Uterus (tissue), 4 donors: Measurements from ENCODE around the gene RPAP3. TPM values are rescaled to one million over a fixed set of nuclear protein-coding genes. Genes with fewer than 3 reads are reported as not detected.

Experiments
- DNase-seq, 2 donors: peaks; one replicate each; pipeline ENCODE4 v3.0.0-alpha.2; 2019 to 2020
- H3K27ac ChIP-seq, 2 donors: fragments of 200-600 bp; sonication (generic); 1 replicate in 1 of 2; 2 replicates in 1 of 2; pipeline ENCODE4 v1.5.1; 2016 to 2018
- H3K27me3 ChIP-seq, 2 donors: fragments of 200-600 bp; sonication (generic); one replicate each; pipeline ENCODE4 v1.5.1; 2018 to 2019; ENCODE audit warnings: control low read depth in 1 of 2
- H3K36me3 ChIP-seq, 2 donors: fragments of 200-600 bp; sonication (generic); one replicate each; pipeline ENCODE4 v1.5.1; 2019; ENCODE audit warnings: control low read depth in 1 of 2
- H3K4me1 ChIP-seq, 2 donors: fragments of 200-600 bp; sonication (generic); one replicate each; pipeline ENCODE4 v1.5.1; 2018 to 2019; ENCODE audit warnings: control low read depth in 1 of 2
- H3K4me3 ChIP-seq, 2 donors: fragments of 200-600 bp; sonication (generic); 1 replicate in 1 of 2; 2 replicates in 1 of 2; pipeline ENCODE4 v1.5.1; 2018 to 2019; ENCODE audit warnings: mild to moderate bottlenecking in 1 of 2
- H3K9me3 ChIP-seq, 2 donors: fragments of 200-600 bp; sonication (generic); one replicate each; pipeline ENCODE4 v1.5.1; 2019; ENCODE audit warnings: control low read depth in 1 of 2
- POLR2A ChIP-seq, 2 donors: fragments of 450-650 bp; IDR thresholded peaks; one replicate each; pipeline ENCODE4 v1.6.1; 2016; ENCODE audit warnings: antibody characterized with exemption in 2 of 2, mild to moderate bottlenecking in 1 of 2, moderate library complexity in 1 of 2
- intact Hi-C: fragments of 100-400 bp; cut with DNase I; formaldehyde crosslinking; loops from one replicate; pipeline ENCODE4 v1.15.1; 2023; ENCODE audit warnings: low total_unique reads
- total RNA-seq, 4 donors: library from RNA; depleted of rRNA in 3 of 4; stranded (reverse); fragments of >200 nt in 3 of 4; gene quantifications; one replicate each; pipeline versions ENCODE4 v1.1.0 to v1.2.4, GENCODE V29; 2014 to 2023
- TF ChIP-seq, protein P1 (sequence below), 4 experiments: fragments of 200-600 bp in 2 of 4; fragments of 450-650 bp in 2 of 4; sonication (generic) in 2 of 4; IDR thresholded peaks; one replicate each; pipeline ENCODE4 v1.5.1; 2016 to 2019; ENCODE audit warnings: antibody characterized with exemption in 4 of 4, mild to moderate bottlenecking in 2 of 4, moderate library complexity in 1 of 4
- donor health status: DM: yes; HTN: yes; CAD: no.

RPAP3 gene
- total RNA-seq, 4 donors from 2014 or later, result 16.8 to 33.6 (median 22.2) TPM

DNA sequence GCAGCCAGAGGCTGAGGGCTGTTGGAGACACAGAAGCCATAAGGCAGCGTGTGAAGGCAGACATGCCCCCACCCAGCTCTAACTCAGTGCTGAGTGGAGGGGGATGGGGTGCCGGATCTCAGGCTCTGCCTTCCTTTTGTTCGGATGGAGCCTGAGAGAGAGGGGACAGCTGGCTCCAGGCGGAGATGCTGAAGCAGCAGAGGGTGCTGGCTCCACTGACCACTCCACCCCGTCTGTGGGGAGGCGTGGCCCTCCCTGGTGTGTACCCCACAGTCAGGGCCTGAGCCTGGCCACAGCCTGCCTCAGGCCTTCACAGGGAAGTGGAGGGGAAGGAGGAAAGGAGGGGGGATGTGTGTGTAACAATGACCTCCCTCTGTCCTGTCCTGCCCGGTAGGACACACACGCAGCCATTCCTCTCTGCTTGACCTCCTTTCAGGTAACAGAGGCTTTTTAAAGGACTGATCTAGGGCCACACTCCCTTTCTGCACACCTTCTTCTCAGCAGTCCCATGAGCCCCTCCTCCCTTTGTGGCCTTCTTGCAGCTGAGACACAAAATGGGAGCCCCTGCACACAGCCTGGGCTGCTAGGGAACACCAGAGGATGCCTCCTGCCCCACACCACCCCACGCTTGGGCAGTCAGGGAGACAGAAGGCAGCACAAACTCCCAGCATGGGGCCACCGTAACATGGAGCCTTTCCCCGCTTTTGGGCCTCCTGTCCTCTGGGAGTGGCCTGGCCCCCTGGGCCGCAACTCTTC is 29.1 kb upstream of the RPAP3 start:
- H3K27me3 ChIP-seq, result no peaks in the 10 kb centered on the region
- no peaks in the 10 kb centered on the region for H3K36me3 ChIP-seq
- no peak for DNase-seq
- H3K27ac ChIP-seq, result peak overlapping the region; percentile 79 to 84
- no peaks in the 10 kb centered on the region for H3K9me3 ChIP-seq
- no peak overlapping the region for H3K4me3 ChIP-seq
- peaks cover 9 to 30% of the 10 kb centered on the region in 2 donors for H3K4me1 ChIP-seq
- intact Hi-C loops, result no loop called here
- no peak for TF ChIP-seq POLR2A (IDR thresholded peaks at IDR 0.05)

DNA sequence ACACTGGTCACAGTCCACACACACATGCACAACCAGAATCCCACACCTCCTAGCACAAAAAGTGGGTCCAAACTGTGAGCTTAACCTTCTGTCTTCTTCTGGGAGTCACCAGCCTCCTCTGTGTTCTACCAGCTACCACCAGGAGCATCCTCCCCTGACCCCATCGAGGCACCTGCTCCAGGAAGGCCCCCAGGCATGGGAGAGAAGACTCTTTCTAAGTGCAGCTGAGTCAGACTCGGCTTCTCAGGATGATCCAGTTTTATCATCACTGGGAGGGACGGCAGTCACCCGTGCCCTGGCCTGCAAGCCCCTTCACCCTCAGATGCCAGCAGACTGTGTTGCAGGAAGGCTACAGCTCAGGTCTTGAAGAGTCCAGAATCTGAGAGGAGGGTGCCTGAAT is 27.3 kb upstream of the RPAP3 start:
- intact Hi-C loops, result no loop called here
- H3K36me3 ChIP-seq, result no peaks in the 10 kb centered on the region
- no peak overlapping the region for H3K27ac ChIP-seq

DNA sequence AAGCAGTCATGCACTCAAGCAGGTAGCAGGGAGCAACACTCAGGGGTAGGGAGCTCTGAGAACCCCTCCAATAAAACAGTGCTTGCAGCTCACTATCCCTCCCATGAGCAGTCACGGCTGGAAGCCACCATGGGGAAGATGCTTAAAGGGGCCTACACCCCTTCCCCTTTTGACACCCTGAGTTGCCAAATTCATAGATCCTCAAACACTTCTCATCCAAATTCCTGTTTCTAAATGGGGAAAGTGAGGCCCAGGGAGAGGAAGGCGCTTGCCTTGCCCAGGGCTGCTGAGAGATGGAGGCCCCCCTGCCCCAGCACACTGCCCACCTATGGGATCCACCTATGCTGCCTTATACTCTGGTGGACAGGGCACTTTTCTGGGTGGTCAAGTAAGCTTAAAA is 26.7 kb upstream of the RPAP3 start:
- intact Hi-C loops, result no loop called here
- H3K4me1 ChIP-seq, result peaks cover 9 to 25% of the 10 kb centered on the region in 2 donors
- no peak for DNase-seq
- H3K27ac ChIP-seq, result no peak overlapping the region
- TF ChIP-seq, protein P1, sequence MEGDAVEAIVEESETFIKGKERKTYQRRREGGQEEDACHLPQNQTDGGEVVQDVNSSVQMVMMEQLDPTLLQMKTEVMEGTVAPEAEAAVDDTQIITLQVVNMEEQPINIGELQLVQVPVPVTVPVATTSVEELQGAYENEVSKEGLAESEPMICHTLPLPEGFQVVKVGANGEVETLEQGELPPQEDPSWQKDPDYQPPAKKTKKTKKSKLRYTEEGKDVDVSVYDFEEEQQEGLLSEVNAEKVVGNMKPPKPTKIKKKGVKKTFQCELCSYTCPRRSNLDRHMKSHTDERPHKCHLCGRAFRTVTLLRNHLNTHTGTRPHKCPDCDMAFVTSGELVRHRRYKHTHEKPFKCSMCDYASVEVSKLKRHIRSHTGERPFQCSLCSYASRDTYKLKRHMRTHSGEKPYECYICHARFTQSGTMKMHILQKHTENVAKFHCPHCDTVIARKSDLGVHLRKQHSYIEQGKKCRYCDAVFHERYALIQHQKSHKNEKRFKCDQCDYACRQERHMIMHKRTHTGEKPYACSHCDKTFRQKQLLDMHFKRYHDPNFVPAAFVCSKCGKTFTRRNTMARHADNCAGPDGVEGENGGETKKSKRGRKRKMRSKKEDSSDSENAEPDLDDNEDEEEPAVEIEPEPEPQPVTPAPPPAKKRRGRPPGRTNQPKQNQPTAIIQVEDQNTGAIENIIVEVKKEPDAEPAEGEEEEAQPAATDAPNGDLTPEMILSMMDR (IDR thresholded peaks at IDR 0.05), result no peak
- TF ChIP-seq POLR2A (IDR thresholded peaks at IDR 0.05), result no peak
- no peak overlapping the region for H3K4me3 ChIP-seq
- H3K36me3 ChIP-seq, result no peaks in the 10 kb centered on the region
- no peaks in the 10 kb centered on the region for H3K9me3 ChIP-seq
- H3K27me3 ChIP-seq, result no peaks in the 10 kb centered on the region

More for the DNA sequence above, 27.3 kb upstream of the RPAP3 start:
- DNase-seq, result no peak
- Histone ChIP-seq H3K9me3 (no peaks in the 10 kb centered on the region), H3K4me3 (no peak overlapping the region), H3K27me3 (no peaks in the 10 kb centered on the region), H3K4me1 (peaks cover 9 to 30% of the 10 kb centered on the region in 2 donors)
- TF ChIP-seq, protein P1 (IDR thresholded peaks at IDR 0.05), result no peak
- TF ChIP-seq POLR2A (IDR thresholded peaks at IDR 0.05), result no peak

DNA sequence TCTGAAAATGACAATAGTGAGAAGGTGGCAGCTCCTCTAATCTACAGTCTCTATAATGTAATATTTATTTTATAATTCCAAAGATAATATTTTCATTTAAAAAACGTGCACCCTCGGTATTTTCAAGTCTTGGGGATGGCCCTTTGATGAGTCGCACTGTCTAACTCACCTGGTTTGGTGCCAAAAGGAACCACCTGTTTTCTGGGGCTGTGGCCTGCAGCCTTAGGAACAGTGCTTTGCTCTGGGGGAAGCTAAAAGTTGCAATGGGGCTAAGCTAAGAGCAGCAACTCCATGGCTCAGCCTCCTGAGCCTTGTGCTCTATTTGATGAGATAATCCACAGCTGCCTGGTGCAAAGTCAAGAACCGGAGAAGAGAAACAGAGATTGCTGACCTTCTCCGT is 25.9 kb upstream of the RPAP3 start:
- TF ChIP-seq, protein P1 (IDR thresholded peaks at IDR 0.05), result no peak
- intact Hi-C loops, result no loop called here
- Histone ChIP-seq H3K4me1 (peaks cover 6 to 18% of the 10 kb centered on the region in 2 donors), H3K9me3 (no peaks in the 10 kb centered on the region), H3K4me3 (no peak overlapping the region), H3K36me3 (no peaks in the 10 kb centered on the region), H3K27ac (no peak overlapping the region), H3K27me3 (no peaks in the 10 kb centered on the region)
- DNase-seq, result no peak

DNA sequence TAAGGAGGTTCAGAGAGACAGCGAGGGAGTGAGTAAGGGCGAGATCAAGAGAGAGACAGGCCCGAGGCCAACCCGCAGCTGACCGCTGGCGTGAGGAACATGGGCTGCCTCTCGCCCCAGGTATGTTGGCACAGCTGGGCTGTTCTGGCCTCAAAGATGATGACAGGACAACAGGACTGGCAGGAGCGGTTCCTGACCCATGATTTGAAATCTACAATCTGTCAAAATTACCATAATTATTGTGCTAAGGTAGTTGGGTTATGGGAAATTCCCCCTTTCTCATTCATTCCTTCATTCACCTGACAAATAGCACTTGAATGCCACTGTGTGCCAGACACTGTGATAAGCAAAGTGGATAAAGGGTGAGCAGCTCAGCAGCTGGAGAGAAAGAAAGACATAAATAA is 24.5 kb upstream of the RPAP3 start:
- H3K36me3 ChIP-seq, result no peaks in the 10 kb centered on the region
- DNase-seq, result no peak
- H3K27ac ChIP-seq, result no peak overlapping the region
- peaks cover 0 to 6% of the 10 kb centered on the region in 2 donors for H3K4me1 ChIP-seq
- H3K27me3 ChIP-seq, result no peaks in the 10 kb centered on the region
- intact Hi-C loops, result no loop called here
- TF ChIP-seq, protein P1 (IDR thresholded peaks at IDR 0.05), result no peak
- no peak for TF ChIP-seq POLR2A (IDR thresholded peaks at IDR 0.05)
- H3K9me3 ChIP-seq, result no peaks in the 10 kb centered on the region
- no peak overlapping the region for H3K4me3 ChIP-seq
